Mucosa of rectum (tissue), 2 donors: ENCODE data around the gene ATP6V1C2.
"Not testable (repeated sequence)": the region's sequence is repeated elsewhere in the genome, so short reads cannot be mapped to it uniquely, and the experiment has no call there.

ENCODE experiments used
- H3K27ac ChIP-seq, 2 donors: one replicate each; pipeline ENCODE4 v1.7.0; 2013; ENCODE audit warnings: inconsistent platforms in 2 of 2, low read depth in 2 of 2, low read length in 2 of 2
- H3K27me3 ChIP-seq, 2 donors: one replicate each; pipeline ENCODE4 v1.7.0; 2013; ENCODE audit warnings: low read length in 2 of 2; ENCODE audit not compliant: control insufficient read depth in 2 of 2, insufficient read depth in 2 of 2
- H3K36me3 ChIP-seq, 2 donors: one replicate each; pipeline ENCODE4 v1.7.0; 2013; ENCODE audit warnings: low read length in 2 of 2; ENCODE audit not compliant: control insufficient read depth in 2 of 2, insufficient read depth in 2 of 2
- H3K4me1 ChIP-seq, 2 donors: one replicate each; pipeline ENCODE4 v1.7.0; 2013; ENCODE audit warnings: low read length in 2 of 2, mild to moderate bottlenecking in 1 of 2; ENCODE audit not compliant: control insufficient read depth in 2 of 2, insufficient read depth in 2 of 2
- H3K4me3 ChIP-seq, 2 donors: one replicate each; pipeline ENCODE4 v1.7.0; 2013; ENCODE audit warnings: low read length in 2 of 2
- H3K9ac ChIP-seq, 2 donors: one replicate each; pipeline ENCODE4 v1.7.0; 2013; ENCODE audit warnings: low read length in 2 of 2, low read depth in 1 of 2, mild to moderate bottlenecking in 1 of 2
- H3K9me3 ChIP-seq, 2 donors: one replicate each; pipeline ENCODE4 v1.7.0; 2013; ENCODE audit warnings: low read length in 2 of 2; ENCODE audit not compliant: control insufficient read depth in 2 of 2
- donor health status: healthy.
- donor health status: Normal muscosa, but diverticular disease.

ATP6V1C2 gene

DNA sequence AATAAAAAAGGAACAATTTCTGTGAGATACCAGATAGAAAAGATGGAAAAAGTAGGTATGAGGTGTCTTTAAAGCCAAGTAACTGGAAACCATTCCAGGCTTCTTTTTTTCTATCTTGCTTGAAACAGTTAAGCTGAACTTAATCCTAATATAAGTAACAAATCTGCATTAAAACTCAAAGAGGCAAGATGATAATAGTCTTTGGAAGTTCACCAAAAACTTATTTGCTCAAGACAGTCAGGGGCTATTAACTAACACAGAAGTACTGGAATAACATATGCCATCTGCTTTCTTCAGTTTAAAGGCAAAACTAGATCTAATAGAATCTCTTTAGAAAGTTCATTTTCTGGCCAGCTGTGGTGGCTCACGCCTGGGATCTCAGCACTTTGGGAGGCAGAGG is 72.4 kb downstream of the ATP6V1C2 start:
- Histone ChIP-seq H3K27me3 (no peaks in the 10 kb centered on the region), H3K9ac (no peak overlapping the region), H3K4me1 (peaks cover 9 to 14% of the 10 kb centered on the region in 2 donors), H3K27ac (no peak overlapping the region), H3K4me3 (no peak overlapping the region), H3K9me3 (no peaks in the 10 kb centered on the region), H3K36me3 (peaks cover 47 to 69% of the 10 kb centered on the region in 2 donors)

DNA sequence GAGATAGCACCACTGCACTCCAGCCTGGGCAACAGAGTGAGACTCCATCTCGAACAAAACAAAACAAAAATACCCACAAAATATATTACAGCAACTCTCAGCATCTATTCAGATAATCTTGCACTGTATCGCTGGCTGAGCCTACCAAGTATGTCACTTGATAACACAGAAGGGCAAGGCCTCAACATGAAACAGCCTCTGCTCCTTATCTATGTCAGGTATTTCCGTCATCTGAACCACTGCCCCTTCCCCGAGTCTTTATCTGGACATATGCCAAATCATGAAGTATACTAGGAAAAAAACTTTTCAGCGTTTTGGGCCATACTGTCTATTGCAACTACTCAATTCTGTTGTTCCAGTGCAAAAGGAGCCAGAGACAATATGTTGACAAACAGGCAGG is 73.4 kb downstream of the ATP6V1C2 start:
- Histone ChIP-seq H3K27ac (no peak overlapping the region), H3K36me3 (peaks cover 43 to 61% of the 10 kb centered on the region in 2 donors), H3K9ac (no peak overlapping the region), H3K27me3 (no peaks in the 10 kb centered on the region), H3K9me3 (no peaks in the 10 kb centered on the region), H3K4me3 (no peak overlapping the region), H3K4me1 (peaks cover 3 to 11% of the 10 kb centered on the region in 2 donors)

DNA sequence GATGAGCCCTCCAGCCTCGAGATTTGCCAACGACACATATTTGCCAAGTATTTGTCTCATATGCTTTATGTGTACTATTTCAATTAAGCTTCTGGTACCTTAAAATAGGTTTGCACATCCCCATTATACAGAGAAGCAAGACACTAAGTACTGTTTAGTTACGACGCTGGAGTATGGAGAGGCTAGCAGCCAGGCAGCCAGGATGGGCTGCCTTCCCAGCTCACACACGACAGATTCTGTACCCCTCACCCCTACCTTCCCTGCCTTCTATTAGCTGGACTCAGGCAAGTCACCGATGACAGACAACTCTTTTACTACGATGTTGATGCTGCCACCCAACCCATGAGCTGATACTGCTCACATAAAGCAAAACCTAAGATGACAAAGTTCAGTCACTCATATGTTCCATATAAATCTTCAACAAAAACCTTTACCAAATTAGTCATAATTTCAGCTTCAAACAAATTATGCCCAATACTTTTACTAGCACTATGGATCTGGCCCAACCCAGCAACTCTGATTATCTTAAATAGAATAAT is 74.1 kb downstream of the ATP6V1C2 start:
- Histone ChIP-seq H3K4me3 (no peak overlapping the region), H3K36me3 (peaks cover 42 to 56% of the 10 kb centered on the region in 2 donors), H3K9me3 (no peaks in the 10 kb centered on the region), H3K4me1 (peaks cover 3 to 5% of the 10 kb centered on the region in 2 donors), H3K9ac (no peak overlapping the region), H3K27me3 (no peaks in the 10 kb centered on the region), H3K27ac (no peak overlapping the region)

DNA sequence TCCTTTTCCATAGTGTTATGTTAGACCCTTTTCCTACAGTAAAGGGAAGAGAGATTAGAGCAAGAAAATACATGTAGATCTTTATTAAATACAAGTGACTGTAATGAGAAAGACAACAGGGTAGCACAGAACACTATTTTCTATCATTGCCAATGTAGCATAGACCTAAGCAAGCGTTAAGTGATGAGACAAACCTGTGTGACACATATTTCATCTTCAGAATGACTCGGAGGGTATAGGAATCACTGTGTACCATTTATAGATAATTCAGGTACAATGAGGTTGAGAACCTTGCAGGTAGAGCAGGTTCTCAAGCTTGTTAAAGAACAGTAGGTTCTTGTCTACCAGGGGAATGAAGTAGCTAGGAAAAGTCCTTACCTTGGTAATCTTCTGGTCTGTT is 75.3 kb downstream of the ATP6V1C2 start:
- peaks cover 0 to 3% of the 10 kb centered on the region in 2 donors for H3K4me1 ChIP-seq
- H3K9me3 ChIP-seq: no peaks in the 10 kb centered on the region
- no peaks in the 10 kb centered on the region for H3K27me3 ChIP-seq
- no peak overlapping the region for H3K4me3 ChIP-seq
- no peak overlapping the region for H3K27ac ChIP-seq
- H3K9ac ChIP-seq: no peak overlapping the region
- peaks cover 45 to 60% of the 10 kb centered on the region in 2 donors for H3K36me3 ChIP-seq

DNA sequence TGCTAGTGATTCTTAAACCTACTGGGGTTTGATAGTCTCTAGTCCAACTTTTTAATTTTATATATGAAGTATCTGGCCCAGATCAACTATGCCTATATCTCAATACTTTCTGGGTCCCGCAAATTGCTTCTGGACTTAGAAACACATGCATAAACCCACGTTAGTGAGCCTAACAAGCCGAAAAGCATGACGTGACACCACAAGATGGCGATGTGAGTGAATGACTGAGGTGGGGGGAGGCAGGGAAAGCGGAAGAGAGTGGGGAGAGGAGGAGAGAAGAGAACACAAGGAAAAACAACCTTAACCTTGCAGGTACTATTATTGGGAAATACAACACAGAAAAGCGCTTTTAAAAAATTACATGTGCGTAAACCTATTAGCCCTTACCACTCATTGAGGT is 77.4 kb downstream of the ATP6V1C2 start:
- Histone ChIP-seq H3K27ac (no peak overlapping the region), H3K4me1 (no peaks in the 10 kb centered on the region), H3K36me3 (peaks cover 38 to 43% of the 10 kb centered on the region in 2 donors), H3K9ac (no peak overlapping the region), H3K27me3 (no peaks in the 10 kb centered on the region), H3K9me3 (no peaks in the 10 kb centered on the region), H3K4me3 (no peak overlapping the region)

DNA sequence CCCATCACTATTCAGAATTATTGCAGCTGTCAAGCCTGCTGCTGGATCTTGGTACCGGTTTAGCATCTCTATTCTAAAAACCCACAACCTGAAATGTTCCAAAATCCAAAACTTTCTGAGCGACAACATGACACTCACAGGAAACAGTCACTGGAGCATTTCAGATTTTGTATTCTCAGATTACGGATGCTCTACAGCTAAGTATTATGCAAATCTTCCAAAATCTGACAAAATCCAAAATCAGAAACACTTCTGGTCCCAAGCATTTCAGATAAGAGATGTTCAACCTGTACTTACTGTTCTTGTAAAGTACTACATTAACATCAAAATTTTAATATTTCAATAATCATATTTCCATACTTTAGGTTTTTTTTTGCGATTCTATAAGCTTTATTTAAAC is 78.7 kb downstream of the ATP6V1C2 start:
- Histone ChIP-seq H3K9me3 (no peaks in the 10 kb centered on the region), H3K36me3 (peaks cover 36 to 38% of the 10 kb centered on the region in 2 donors), H3K27me3 (no peaks in the 10 kb centered on the region), H3K4me1 (no peaks in the 10 kb centered on the region), H3K4me3 (no peak overlapping the region), H3K9ac (no peak overlapping the region), H3K27ac (no peak overlapping the region)

DNA sequence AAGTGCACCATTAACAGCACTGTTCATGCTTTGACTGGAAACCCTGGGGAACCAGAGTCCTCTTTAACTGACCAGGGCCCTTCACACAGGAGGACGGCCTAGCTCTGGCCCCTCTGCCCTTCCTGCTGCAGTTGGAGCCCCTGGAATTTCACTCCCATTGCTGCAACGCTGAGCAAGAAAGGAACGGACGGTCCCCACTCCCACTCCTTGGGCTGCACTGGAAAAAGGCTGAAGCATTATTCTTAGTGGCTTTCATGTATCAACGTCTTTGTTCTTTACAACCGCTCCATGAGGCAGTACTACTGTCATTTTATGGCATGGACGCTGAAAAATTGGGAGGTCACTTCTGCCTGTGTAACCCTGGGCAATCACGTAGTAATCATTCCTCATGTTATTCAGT is 81.2 kb downstream of the ATP6V1C2 start:
- Histone ChIP-seq H3K9me3 (no peaks in the 10 kb centered on the region), H3K27me3 (no peaks in the 10 kb centered on the region), H3K27ac (no peak overlapping the region), H3K4me1 (no peaks in the 10 kb centered on the region), H3K36me3 (peaks cover 17 to 20% of the 10 kb centered on the region in 2 donors), H3K9ac (no peak overlapping the region), H3K4me3 (no peak overlapping the region)

DNA sequence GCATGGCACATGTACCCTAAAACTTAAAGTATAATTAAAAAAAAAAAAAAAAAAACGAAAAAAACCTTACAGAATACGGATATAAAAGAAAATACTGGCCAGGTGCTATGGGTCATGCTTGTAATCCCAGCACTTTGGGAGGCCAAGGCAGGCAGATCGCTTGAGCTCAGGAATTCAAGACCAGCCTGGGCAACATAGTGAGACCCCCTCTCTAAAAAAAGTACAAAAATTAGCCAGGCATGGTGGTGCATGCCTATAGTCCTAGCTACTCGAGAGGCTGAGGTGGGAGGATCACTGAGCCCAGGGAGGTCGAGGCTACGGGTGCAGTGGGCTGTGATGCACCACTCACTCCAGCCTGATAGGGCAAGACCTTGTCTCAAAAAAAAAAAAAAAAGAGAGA is 84.6 kb downstream of the ATP6V1C2 start:
- H3K27me3 ChIP-seq, H3K9ac ChIP-seq, H3K4me1 ChIP-seq, H3K9me3 ChIP-seq, H3K27ac ChIP-seq, H3K4me3 ChIP-seq: not testable (repeated sequence)
- peaks cover 10 to 14% of the 10 kb centered on the region in 2 donors for H3K36me3 ChIP-seq

DNA sequence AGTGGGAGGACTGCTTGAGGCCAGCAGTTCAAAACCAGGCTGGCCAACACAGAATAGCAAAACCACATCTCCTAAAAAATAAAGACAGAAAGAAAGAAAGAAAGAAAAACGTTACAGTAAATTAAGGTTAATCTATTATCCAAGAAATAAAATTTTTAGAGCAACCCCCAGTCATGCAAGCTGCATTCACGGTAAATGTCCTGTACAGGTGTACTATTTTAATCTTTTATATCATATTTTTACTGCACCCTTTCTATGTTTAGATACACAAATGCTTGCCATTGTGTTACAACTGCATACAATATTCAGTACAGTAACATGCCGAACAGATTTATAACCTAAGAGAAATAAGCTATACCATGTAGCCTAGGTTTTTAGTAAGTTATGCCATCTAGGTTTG is 85.1 kb downstream of the ATP6V1C2 start:
- Histone ChIP-seq H3K9me3 (no peaks in the 10 kb centered on the region), H3K9ac (no peak overlapping the region), H3K36me3 (peaks cover 5 to 10% of the 10 kb centered on the region in 2 donors), H3K27me3 (no peaks in the 10 kb centered on the region), H3K4me3 (no peak overlapping the region), H3K4me1 (peaks cover 3 to 13% of the 10 kb centered on the region in 2 donors), H3K27ac (no peak overlapping the region)

DNA sequence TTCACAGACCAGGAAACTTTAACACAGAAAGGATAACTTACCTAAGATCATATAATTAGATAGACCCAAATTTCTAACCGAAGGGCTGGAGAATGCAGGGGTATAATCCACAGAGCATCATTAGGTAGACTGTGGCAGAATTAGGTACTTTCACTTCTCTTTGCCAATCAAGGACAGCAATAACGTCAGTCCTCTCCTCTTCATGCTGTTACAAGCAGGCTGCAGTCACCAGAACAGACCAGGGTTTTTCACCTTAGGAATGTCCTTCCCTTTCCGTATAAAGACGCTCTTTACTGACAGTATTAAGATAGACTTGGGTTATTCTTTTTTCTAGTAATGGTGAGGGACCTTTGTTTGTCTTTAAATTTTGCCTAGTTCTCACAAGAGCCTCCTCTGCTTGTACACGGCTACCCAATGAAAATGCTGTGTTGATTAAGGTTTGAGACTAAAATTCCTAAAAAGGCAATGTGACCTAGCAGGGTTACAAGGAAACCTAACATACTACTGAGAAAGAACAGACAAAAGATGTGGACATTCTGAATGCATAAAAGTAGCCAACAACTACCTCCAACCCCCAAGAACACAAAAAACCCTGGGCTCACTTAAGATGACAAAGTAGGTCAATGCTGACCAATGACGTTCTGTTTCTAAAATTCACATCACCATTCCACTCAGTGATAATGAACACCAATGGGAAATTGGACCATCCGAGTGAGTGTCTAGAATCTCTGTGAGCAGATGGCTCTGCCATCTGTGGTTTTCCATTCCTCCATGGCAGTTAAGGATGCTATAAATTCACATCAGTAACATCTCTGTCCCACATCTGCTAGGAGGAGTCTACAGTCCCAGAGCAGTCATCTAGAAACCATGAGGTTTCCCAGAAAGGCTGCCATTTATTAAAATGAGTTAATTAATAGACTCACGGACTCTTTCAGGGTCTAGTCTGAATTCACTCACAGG is 89.1 kb downstream of the ATP6V1C2 start:
- Histone ChIP-seq H3K9me3 (no peaks in the 10 kb centered on the region), H3K27me3 (no peaks in the 10 kb centered on the region), H3K27ac (peak overlapping the region in 1 of 2 donors; percentile 3), H3K4me1 (peaks cover 8 to 17% of the 10 kb centered on the region in 2 donors), H3K9ac (peak overlapping the region in 1 of 2 donors; percentile 29), H3K4me3 (peak overlapping the region in 1 of 2 donors; percentile 84), H3K36me3 (peaks cover 0 to 3% of the 10 kb centered on the region in 2 donors)
